ENCODE results near the gene BMERB1.

BMERB1 gene

GRCh38 chr16:15636392-15636873 is 202.0 kb downstream of the BMERB1 start:
- H3K27me3 ChIP-seq (ENCODE audit: insufficient read depth, low read depth, severe bottlenecking), result no peaks in the 10 kb centered on the region
- no peak overlapping the region for H3K27ac ChIP-seq
- TF ChIP-seq, protein P1, sequence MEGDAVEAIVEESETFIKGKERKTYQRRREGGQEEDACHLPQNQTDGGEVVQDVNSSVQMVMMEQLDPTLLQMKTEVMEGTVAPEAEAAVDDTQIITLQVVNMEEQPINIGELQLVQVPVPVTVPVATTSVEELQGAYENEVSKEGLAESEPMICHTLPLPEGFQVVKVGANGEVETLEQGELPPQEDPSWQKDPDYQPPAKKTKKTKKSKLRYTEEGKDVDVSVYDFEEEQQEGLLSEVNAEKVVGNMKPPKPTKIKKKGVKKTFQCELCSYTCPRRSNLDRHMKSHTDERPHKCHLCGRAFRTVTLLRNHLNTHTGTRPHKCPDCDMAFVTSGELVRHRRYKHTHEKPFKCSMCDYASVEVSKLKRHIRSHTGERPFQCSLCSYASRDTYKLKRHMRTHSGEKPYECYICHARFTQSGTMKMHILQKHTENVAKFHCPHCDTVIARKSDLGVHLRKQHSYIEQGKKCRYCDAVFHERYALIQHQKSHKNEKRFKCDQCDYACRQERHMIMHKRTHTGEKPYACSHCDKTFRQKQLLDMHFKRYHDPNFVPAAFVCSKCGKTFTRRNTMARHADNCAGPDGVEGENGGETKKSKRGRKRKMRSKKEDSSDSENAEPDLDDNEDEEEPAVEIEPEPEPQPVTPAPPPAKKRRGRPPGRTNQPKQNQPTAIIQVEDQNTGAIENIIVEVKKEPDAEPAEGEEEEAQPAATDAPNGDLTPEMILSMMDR (IDR thresholded peaks at IDR 0.05; ENCODE audit: low read depth, low read length), result no peak
- no peak overlapping the region for H3K4me3 ChIP-seq (ENCODE audit: low read depth, low read length)
- DNase-seq, result no peak
- peaks cover 78% of the 10 kb centered on the region for H3K36me3 ChIP-seq
- no peaks in the 10 kb centered on the region for H3K9me3 ChIP-seq (ENCODE audit: severe bottlenecking)
